Astrocyte (in vitro differentiated cells and primary cell): ENCODE measurements around the gene AP5Z1. TPM values are rescaled to one million over a fixed set of nuclear protein-coding genes. Genes with fewer than 3 reads are reported as not detected.

Experiments
- DNase-seq: peaks from one replicate; pipeline ENCODE4 v3.0.0-alpha.2; 2010; ENCODE audit warnings: low read depth
- FAIRE-seq: peaks from 2 replicates; lab custom pipeline; 2011; peaks lifted over from hg19 to GRCh38; lab: Jason Lieb, UNC
- H2AFZ ChIP-seq: 2 replicates; pipeline ENCODE4 v1.6.0; 2012; ENCODE audit warnings: low read depth, low read length, inconsistent platforms
- H3K27ac ChIP-seq: 2 replicates; pipeline ENCODE4 v1.5.1; 2011; ENCODE audit warnings: low read depth, low read length, inconsistent platforms
- H3K27me3 ChIP-seq: 2 replicates; pipeline ENCODE4 v1.6.0; 2011; ENCODE audit warnings: low read length, inconsistent platforms; ENCODE audit not compliant: insufficient read depth
- H3K36me3 ChIP-seq: 2 replicates; pipeline ENCODE4 v1.5.1; 2011; ENCODE audit warnings: low read length, inconsistent platforms; ENCODE audit not compliant: insufficient read depth
- H3K4me1 ChIP-seq: 2 replicates; pipeline ENCODE4 v1.5.1; 2011; ENCODE audit warnings: low read length, inconsistent platforms; ENCODE audit not compliant: insufficient read depth
- H3K4me2 ChIP-seq: 2 replicates; pipeline ENCODE4 v1.6.0; 2012; ENCODE audit warnings: low read length, inconsistent platforms
- H3K4me3 ChIP-seq: 2 replicates; pipeline ENCODE4 v1.5.1; 2011; ENCODE audit warnings: low read depth, mild to moderate bottlenecking, low read length, inconsistent platforms; ENCODE audit not compliant: insufficient read depth
- H3K79me2 ChIP-seq: 2 replicates; pipeline ENCODE4 v1.6.0; 2012; ENCODE audit warnings: mild to moderate bottlenecking, low read length, inconsistent platforms; ENCODE audit not compliant: insufficient read depth
- H3K9ac ChIP-seq: 2 replicates; pipeline ENCODE4 v1.6.0; 2012; ENCODE audit warnings: mild to moderate bottlenecking, low read length, inconsistent platforms
- H3K9me3 ChIP-seq: 2 replicates; pipeline ENCODE4 v1.5.1; 2012; ENCODE audit warnings: low read depth, mild to moderate bottlenecking, low read length, inconsistent platforms; ENCODE audit not compliant: insufficient read depth
- H4K20me1 ChIP-seq: 2 replicates; pipeline ENCODE4 v1.6.0; 2012; ENCODE audit warnings: low read length, inconsistent platforms; ENCODE audit not compliant: insufficient read depth
- H3K27ac Mint-ChIP-seq: one replicate; pipeline ENCODE4 v1.8.0; 2021; ENCODE audit warnings: mild to moderate bottlenecking, mixed read lengths; ENCODE audit not compliant: unreplicated experiment
- H3K27me3 Mint-ChIP-seq: one replicate; pipeline ENCODE4 v1.8.0; 2021; ENCODE audit warnings: low read depth, mixed read lengths; ENCODE audit not compliant: unreplicated experiment
- H3K36me3 Mint-ChIP-seq: one replicate; pipeline ENCODE4 v1.8.0; 2021; ENCODE audit warnings: low read depth, mixed read lengths; ENCODE audit not compliant: unreplicated experiment
- H3K4me1 Mint-ChIP-seq: one replicate; pipeline ENCODE4 v1.8.0; 2021; ENCODE audit warnings: low read depth, mixed read lengths; ENCODE audit not compliant: unreplicated experiment
- H3K4me3 Mint-ChIP-seq: one replicate; pipeline ENCODE4 v1.8.0; 2021; ENCODE audit warnings: mild to moderate bottlenecking, moderate library complexity, mixed read lengths; ENCODE audit not compliant: unreplicated experiment
- H3K9me3 Mint-ChIP-seq: one replicate; pipeline ENCODE4 v1.8.0; 2021; ENCODE audit warnings: mild to moderate bottlenecking, mixed read lengths; ENCODE audit not compliant: unreplicated experiment
- EZH2 ChIP-seq: IDR thresholded peaks from 2 replicates; pipeline ENCODE4 v1.6.1; 2012; ENCODE audit warnings: mild to moderate bottlenecking, low read length, inconsistent platforms; ENCODE audit not compliant: insufficient read depth
- total RNA-seq: library from RNA; stranded (reverse); gene quantifications from 2 replicates; pipeline ENCODE4 v1.2.1, GENCODE V29; 2021
- TF ChIP-seq, protein P1 (sequence below): IDR thresholded peaks from 2 replicates; pipeline ENCODE4 v1.5.1; 2011; ENCODE audit warnings: low read depth, mild to moderate bottlenecking, inconsistent platforms, low read length, moderate library complexity; ENCODE audit not compliant: insufficient read depth

Gene AP5Z1
- total RNA-seq, 1 donor from 2014 or later = 75.6 TPM

DNA sequence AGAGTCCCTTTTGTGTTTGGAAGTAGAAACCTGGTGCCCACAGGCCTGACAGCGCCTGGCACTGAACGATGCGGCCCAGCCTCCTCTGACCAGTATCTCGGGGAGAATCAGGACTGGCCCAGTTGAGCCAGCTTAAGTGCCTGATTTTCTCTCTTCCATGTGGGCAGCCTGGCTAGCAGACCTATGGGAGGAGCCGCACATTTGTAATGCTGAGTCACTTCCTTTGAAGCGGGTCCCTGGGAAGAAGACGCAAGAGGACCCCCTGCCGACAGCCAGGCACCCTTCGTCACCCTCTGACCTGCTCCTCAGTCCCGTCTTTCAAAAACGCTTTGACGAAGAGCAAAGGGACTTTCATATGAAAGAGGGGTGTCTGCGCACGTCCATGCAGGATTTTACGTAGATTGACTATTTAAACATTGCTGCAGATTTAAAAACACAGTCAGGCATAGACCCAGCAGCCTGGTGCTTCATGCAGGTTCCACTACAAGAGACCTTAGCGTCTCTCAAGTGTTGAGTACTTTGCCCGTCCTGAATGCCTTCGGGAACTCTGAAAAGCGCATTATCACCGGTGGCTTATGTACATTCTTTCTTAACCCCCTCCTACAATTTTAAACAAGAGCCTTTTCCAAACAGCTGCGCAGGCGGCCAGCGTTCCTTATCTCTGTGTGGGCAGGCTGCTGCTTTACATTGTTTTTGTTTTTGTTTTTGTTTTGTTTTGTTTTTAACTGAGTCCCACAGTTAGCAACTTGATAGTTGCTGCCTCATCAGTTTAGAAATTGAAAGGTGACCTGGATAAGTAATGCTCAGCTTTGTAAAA lies 36.5 kb upstream of the AP5Z1 start:
- DNase-seq (peak; percentile 90), FAIRE-seq (peak; percentile 45)
- Histone ChIP-seq H3K27me3 (no peaks in the 10 kb centered on the region), H2AFZ (peak overlapping the region; percentile 12), H3K4me2 (peak overlapping the region; percentile 78), H3K9me3 (no peaks in the 10 kb centered on the region), H3K79me2 (peaks cover 63% of the 10 kb centered on the region), H3K4me1 (peaks cover 27% of the 10 kb centered on the region), H3K36me3 (peaks cover 5% of the 10 kb centered on the region), H3K4me3 (peak overlapping the region; percentile 31), H3K9ac (peak overlapping the region; percentile 82), H4K20me1 (no peaks in the 10 kb centered on the region), H3K27ac (peak overlapping the region; percentile 97)
- TF ChIP-seq, protein P1, sequence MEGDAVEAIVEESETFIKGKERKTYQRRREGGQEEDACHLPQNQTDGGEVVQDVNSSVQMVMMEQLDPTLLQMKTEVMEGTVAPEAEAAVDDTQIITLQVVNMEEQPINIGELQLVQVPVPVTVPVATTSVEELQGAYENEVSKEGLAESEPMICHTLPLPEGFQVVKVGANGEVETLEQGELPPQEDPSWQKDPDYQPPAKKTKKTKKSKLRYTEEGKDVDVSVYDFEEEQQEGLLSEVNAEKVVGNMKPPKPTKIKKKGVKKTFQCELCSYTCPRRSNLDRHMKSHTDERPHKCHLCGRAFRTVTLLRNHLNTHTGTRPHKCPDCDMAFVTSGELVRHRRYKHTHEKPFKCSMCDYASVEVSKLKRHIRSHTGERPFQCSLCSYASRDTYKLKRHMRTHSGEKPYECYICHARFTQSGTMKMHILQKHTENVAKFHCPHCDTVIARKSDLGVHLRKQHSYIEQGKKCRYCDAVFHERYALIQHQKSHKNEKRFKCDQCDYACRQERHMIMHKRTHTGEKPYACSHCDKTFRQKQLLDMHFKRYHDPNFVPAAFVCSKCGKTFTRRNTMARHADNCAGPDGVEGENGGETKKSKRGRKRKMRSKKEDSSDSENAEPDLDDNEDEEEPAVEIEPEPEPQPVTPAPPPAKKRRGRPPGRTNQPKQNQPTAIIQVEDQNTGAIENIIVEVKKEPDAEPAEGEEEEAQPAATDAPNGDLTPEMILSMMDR = no peak
- TF ChIP-seq EZH2 = no peak
- Mint-ChIP-seq H3K9me3 (no peaks in the 10 kb centered on the region), H3K4me3 (peak overlapping the region; percentile 54), H3K4me1 (peaks cover 39% of the 10 kb centered on the region), H3K27ac (peak overlapping the region; percentile 93), H3K36me3 (peaks cover 34% of the 10 kb centered on the region), H3K27me3 (no peaks in the 10 kb centered on the region)

DNA sequence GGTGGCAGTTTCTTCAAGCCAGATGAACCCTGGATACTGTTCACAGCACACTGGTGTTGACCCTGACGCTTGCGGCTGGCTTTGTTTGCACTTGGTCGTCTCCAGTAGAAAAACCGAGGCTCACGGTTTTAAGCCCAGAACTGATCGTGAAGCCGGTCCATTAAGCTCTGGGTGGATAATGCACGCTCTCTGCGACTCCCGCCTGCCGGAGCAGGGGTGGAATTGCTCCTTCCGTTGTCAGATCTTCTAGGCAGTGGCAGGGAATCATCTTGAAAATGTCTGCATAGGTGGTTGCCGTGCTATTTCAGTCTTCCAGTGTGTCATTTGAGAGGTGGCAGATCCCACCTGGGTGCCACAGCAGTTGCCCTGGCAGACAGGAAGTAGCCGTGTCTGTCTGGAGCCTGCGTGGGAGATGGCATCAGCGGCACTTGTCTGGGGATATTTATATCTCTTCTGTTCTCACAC lies 35.9 kb upstream of the AP5Z1 start:
- Histone ChIP-seq H4K20me1 (no peaks in the 10 kb centered on the region), H3K27ac (peak overlapping the region; percentile 97), H2AFZ (no peak overlapping the region), H3K9ac (peak overlapping the region; percentile 82), H3K36me3 (peaks cover 5% of the 10 kb centered on the region), H3K4me3 (no peak overlapping the region), H3K4me2 (peak overlapping the region; percentile 78), H3K4me1 (peaks cover 32% of the 10 kb centered on the region), H3K9me3 (no peaks in the 10 kb centered on the region), H3K27me3 (no peaks in the 10 kb centered on the region), H3K79me2 (peaks cover 58% of the 10 kb centered on the region)
- Mint-ChIP-seq H3K27me3 (no peaks in the 10 kb centered on the region), H3K27ac (peak overlapping the region; percentile 93), H3K9me3 (no peaks in the 10 kb centered on the region), H3K4me1 (peaks cover 40% of the 10 kb centered on the region), H3K4me3 (peak overlapping the region; percentile 54), H3K36me3 (peaks cover 37% of the 10 kb centered on the region)
- TF ChIP-seq EZH2 = no peak
- TF ChIP-seq, protein P1 = peak; percentile 48
- DNase-seq = peak; percentile 45
- FAIRE-seq = no peak

DNA sequence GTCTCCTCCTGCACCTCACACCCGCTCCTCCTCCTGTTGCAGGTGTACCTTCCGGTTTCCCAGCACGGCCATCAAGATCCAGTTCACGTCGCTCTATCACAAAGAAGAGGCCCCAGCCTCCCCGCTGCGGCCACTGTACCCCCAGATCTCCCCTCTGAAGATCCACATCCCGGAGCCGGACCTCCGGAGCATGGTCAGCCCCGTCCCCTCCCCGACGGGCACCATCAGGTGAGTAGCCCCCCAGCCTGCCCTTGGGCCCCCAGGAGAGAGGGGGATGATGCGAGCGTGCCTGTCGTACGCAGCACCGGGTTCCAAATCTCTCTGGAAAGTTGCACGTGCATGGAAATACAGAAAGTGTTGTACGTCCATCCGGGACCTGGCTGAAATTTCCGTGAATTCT lies 34.6 kb upstream of the AP5Z1 start:
- no peak overlapping the region for H3K27ac ChIP-seq
- Mint-ChIP-seq H3K9me3 (no peaks in the 10 kb centered on the region), H3K27me3 (no peaks in the 10 kb centered on the region), H3K36me3 (peaks cover 30% of the 10 kb centered on the region), H3K4me1 (peaks cover 40% of the 10 kb centered on the region), H3K27ac (no peak overlapping the region), H3K4me3 (no peak overlapping the region)
- no peaks in the 10 kb centered on the region for H3K27me3 ChIP-seq
- peaks cover 46% of the 10 kb centered on the region for H3K79me2 ChIP-seq
- no peak for FAIRE-seq
- no peaks in the 10 kb centered on the region for H3K9me3 ChIP-seq
- no peak overlapping the region for H3K4me2 ChIP-seq
- peaks cover 5% of the 10 kb centered on the region for H3K36me3 ChIP-seq
- H4K20me1 ChIP-seq = no peaks in the 10 kb centered on the region
- TF ChIP-seq, protein P1 = no peak
- TF ChIP-seq EZH2 = no peak
- H3K9ac ChIP-seq = no peak overlapping the region
- H2AFZ ChIP-seq = no peak overlapping the region
- H3K4me3 ChIP-seq = no peak overlapping the region
- H3K4me1 ChIP-seq = peaks cover 42% of the 10 kb centered on the region
- DNase-seq = no peak
